Left ventricle myocardium inferior (tissue), 1 donor: ENCODE measurements around the gene LNX1. TPM values are rescaled to one million over a fixed set of nuclear protein-coding genes. Genes with fewer than 3 reads are reported as not detected.

Experiments
- DNase-seq: peaks from one replicate; pipeline ENCODE4 v3.0.0-alpha.2; 2020
- H3K27ac ChIP-seq: fragments of 200-600 bp; replicated peaks from 2 replicates; pipeline ENCODE4 v1.8.0; 2021
- H3K27me3 ChIP-seq: fragments of 200-600 bp; 2 replicates; pipeline ENCODE4 v1.8.0; 2021; ENCODE audit warnings: low read depth
- H3K36me3 ChIP-seq: fragments of 200-600 bp; 2 replicates; pipeline ENCODE4 v1.8.0; 2021
- H3K4me1 ChIP-seq: fragments of 200-600 bp; 2 replicates; pipeline ENCODE4 v1.8.0; 2021
- H3K4me3 ChIP-seq: fragments of 200-600 bp; 2 replicates; pipeline ENCODE4 v1.8.0; 2021; ENCODE audit warnings: mild to moderate bottlenecking, moderate library complexity
- H3K9me3 ChIP-seq: fragments of 200-600 bp; replicated peaks from 2 replicates; pipeline ENCODE4 v1.8.0; 2021
- CTCF ChIP-seq: fragments of 200-600 bp; IDR thresholded peaks from 2 replicates; pipeline ENCODE4 v1.8.0; 2021; ENCODE audit warnings: antibody characterized with exemption, mild to moderate bottlenecking, borderline replicate concordance
- intact Hi-C: fragments of 100-400 bp; cut with micrococcal nuclease; formaldehyde crosslinking; loops from one replicate; pipeline ENCODE4 v1.11.0; 2022
- total RNA-seq: library from RNA; stranded (reverse); fragmentation: NEBNext Ultra II Directional; extraction: Animal tissue kit (Norgen Biotek cat#: 25700); gene quantifications from one replicate; pipeline ENCODE4 v1.2.1, GENCODE V29; 2021
- donor health status: DM: no; HTN: yes; CAD: no; lungs with severe emphysema.

LNX1 gene
- total RNA-seq, 1 donor from 2014 or later: 9.5 TPM

GRCh38 chr4:53557669-53558064, 33.6 kb downstream of the LNX1 start:
- H3K4me1 ChIP-seq: peaks cover 47% of the 10 kb centered on the region
- peak overlapping the region; percentile 4 for H3K4me3 ChIP-seq
- intact Hi-C loops: no loop called here

GRCh38 chr4:53556651-53557050, 34.6 kb downstream of the LNX1 start:
- H3K36me3 ChIP-seq: no peaks in the 10 kb centered on the region
- no peak overlapping the region for H3K4me3 ChIP-seq
- intact Hi-C loops: no loop called here
- no peaks in the 10 kb centered on the region for H3K9me3 ChIP-seq
- no peak for TF ChIP-seq CTCF
- no peak overlapping the region for H3K27ac ChIP-seq
- H3K27me3 ChIP-seq: no peaks in the 10 kb centered on the region
- H3K4me1 ChIP-seq: peaks cover 53% of the 10 kb centered on the region
- no peak for DNase-seq

More at GRCh38 chr4:53557669-53558064, 33.6 kb downstream of the LNX1 start:
- DNase-seq: no peak
- H3K27me3 ChIP-seq: no peaks in the 10 kb centered on the region
- no peaks in the 10 kb centered on the region for H3K36me3 ChIP-seq
- TF ChIP-seq CTCF: no peak
- H3K27ac ChIP-seq: peak overlapping the region; percentile 54
- no peaks in the 10 kb centered on the region for H3K9me3 ChIP-seq

GRCh38 chr4:53553486-53554210, 37.6 kb downstream of the LNX1 start:
- H3K27me3 ChIP-seq: no peaks in the 10 kb centered on the region
- peaks cover 50% of the 10 kb centered on the region for H3K4me1 ChIP-seq
- H3K9me3 ChIP-seq: no peaks in the 10 kb centered on the region
- H3K36me3 ChIP-seq: no peaks in the 10 kb centered on the region
- no peak overlapping the region for H3K27ac ChIP-seq
- DNase-seq: no peak
- no peak overlapping the region for H3K4me3 ChIP-seq
- TF ChIP-seq CTCF: no peak
- intact Hi-C loops: no loop called here

GRCh38 chr4:53552711-53553110, 38.6 kb downstream of the LNX1 start:
- intact Hi-C loops: no loop called here
- no peaks in the 10 kb centered on the region for H3K36me3 ChIP-seq
- H3K27ac ChIP-seq: no peak overlapping the region
- H3K9me3 ChIP-seq: no peaks in the 10 kb centered on the region
- DNase-seq: no peak
- TF ChIP-seq CTCF: no peak
- no peaks in the 10 kb centered on the region for H3K27me3 ChIP-seq
- H3K4me1 ChIP-seq: peaks cover 41% of the 10 kb centered on the region
- H3K4me3 ChIP-seq: no peak overlapping the region

- H3K4me1 ChIP-seq: peaks cover 34% of the 10 kb centered on the region
- no peaks in the 10 kb centered on the region for H3K9me3 ChIP-seq
- H3K27ac ChIP-seq: peak overlapping the region; percentile 27
- DNase-seq: no peak
- H3K4me3 ChIP-seq: no peak overlapping the region
- no peaks in the 10 kb centered on the region for H3K36me3 ChIP-seq
- no peak for TF ChIP-seq CTCF
- intact Hi-C loops: no loop called here
- H3K27me3 ChIP-seq: no peaks in the 10 kb centered on the region
These were observed 39.3 kb downstream of the LNX1 start for GRCh38 chr4:53551958-53552357.
